T follicular helper cell (primary cell): ENCODE data around the gene KDM7A.
"Not testable (repeated sequence)": the region's sequence is repeated elsewhere in the genome, so short reads cannot be mapped to it uniquely, and the experiment has no call there.

Source experiments
- DNase-seq: peaks from one replicate; pipeline ENCODE4 v3.0.0-alpha.2; 2020; ENCODE audit warnings: low read depth

The KDM7A gene

GRCh38 chr7:140156460-140157080 is 20.2 kb downstream of the KDM7A start:
- no peak for DNase-seq

DNA sequence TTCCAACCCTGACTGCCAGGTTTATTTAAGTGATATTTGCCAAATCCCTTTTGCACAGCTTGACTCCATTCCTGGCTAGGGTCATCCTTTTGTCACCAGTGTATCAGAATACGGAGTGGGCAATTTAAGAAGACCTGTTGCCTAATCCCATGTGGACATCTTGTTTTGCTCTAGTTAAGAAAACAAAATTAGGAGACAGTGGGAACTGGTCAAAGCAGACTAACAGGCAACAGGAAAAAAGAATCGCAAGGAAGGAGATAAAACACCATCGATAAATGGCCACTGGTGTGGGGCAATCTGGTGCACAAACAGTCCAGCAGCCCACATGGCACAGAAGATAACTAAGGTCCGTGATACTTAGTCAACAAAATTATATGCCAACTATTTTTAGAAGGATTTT is 21.4 kb downstream of the KDM7A start:
- DNase-seq = no peak

DNA sequence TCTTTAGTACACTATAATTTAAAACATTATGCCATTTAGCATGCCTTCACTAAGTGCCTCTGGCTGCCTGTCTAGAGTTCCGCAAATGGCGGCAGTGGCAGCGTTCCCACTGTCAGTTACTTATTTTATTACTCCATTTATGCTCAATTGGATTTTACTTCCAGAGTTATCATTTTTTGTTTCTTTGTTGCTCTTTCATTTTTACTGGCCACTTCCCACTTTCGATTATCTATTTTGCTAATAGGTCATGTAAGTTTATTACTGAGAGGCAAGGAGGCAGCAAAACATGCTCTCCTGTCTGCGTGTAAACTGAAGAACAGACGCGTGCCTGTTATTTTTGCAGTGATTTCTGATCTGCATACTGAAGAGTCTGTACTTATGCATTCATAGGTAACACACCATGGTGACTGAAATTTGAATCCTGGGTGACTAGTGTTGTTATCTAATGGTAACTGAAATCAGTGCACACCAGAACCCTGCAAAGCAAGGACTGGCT is 23.1 kb downstream of the KDM7A start:
- DNase-seq = no peak

DNA sequence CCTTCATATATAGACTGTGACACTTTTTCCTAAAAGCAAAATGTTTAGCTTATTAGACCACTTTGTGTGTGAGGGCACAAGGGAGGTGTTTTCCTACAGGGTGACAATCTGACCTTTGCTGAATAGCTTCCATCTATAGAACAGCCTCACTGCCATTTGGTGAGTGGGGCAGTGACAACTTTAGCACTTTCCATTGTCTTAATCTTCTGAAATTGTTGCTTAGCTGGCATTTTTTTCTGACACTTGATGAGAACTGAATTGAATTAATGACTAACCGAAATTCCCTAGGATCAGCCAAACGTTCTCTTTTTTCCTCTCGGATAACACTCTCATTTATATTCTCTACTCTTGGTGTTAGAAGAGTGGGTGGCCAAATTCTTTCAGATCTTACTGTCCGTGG is 30.2 kb downstream of the KDM7A start:
- DNase-seq = no peak

DNA sequence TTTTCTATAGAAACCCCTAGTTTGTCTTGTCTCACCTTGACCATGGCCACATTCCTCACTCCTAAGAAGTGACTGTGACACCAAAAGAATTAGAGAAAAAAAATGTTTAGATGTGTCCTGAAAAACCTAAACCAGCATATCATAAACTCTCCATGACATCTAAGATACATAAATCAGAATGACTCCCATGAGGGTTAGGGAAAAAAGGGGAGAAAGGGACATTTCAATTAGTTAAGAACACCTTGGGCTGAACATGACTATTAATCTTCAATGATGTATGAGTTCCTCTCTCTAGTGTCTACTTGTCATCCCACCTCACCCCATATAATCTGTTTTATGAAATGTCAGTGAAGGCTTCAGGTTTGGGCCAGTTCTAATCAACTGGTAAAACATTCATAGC is 31.1 kb downstream of the KDM7A start:
- no peak for DNase-seq

GRCh38 chr7:140144821-140145220 is 32.0 kb downstream of the KDM7A start:
- DNase-seq = no peak

GRCh38 chr7:140143997-140144396 is 32.8 kb downstream of the KDM7A start:
- no peak for DNase-seq

GRCh38 chr7:140142031-140142430 is 34.8 kb downstream of the KDM7A start:
- DNase-seq = no peak

- DNase-seq = no peak
Observed at GRCh38 chr7:140141256-140141655, 35.5 kb downstream of the KDM7A start.

- DNase-seq = no peak
Observed at GRCh38 chr7:140137078-140137477, 39.7 kb downstream of the KDM7A start.

GRCh38 chr7:140136073-140136472 is 40.7 kb downstream of the KDM7A start:
- no peak for DNase-seq

DNA sequence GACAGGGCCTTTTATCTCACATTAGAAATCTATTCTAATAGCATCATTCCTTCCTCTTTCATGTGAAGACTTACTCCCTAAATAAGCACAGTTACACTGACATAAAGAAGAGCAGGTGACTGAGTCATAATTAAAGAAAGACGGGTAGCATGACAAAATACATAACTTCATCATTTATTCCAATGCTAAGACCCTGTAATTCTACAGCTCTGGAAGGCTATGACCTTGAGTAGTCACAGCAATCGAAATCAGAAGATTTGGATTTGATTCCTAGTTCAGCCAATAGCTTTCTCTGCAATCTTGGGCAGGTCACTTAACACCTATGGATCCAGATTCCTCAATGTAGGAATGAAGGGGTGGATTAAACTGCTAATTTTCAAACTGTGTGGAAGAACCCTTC is 42.7 kb downstream of the KDM7A start:
- DNase-seq = no peak

GRCh38 chr7:140127360-140128127 is 49.2 kb downstream of the KDM7A start:
- DNase-seq = no peak

DNA sequence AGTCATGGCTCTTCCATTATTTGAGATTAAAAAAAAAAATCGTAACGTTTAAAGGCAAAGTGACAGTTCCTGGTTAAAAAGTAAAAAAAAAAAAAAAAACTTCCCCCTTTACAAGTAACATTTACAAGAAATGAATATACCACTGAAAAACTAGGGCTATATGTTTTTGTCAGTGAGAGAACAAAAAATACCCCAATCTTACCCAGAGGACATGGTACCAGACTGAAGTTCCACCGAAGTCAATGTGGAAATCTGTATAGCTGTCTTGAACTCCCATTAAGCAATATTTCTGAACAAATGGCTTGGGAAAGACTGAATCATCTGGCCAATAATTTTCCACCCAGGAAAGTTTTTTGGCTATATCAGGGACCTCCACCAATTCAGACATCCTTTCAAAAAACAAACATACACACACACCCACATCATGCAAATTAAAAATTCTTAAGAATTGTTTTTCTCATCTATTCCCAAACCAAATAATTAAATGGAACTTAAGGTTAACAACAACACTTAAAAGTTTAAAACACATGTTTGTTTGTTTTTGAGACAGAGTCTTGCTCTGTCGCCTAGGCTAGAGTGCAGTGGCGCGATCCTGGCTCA is 50.2 kb downstream of the KDM7A start:
- DNase-seq = no peak

- DNase-seq = no peak
Observed at GRCh38 chr7:140122965-140123364, 53.8 kb downstream of the KDM7A start.

GRCh38 chr7:140121326-140121725 is 55.5 kb downstream of the KDM7A start:
- DNase-seq = no peak

DNA sequence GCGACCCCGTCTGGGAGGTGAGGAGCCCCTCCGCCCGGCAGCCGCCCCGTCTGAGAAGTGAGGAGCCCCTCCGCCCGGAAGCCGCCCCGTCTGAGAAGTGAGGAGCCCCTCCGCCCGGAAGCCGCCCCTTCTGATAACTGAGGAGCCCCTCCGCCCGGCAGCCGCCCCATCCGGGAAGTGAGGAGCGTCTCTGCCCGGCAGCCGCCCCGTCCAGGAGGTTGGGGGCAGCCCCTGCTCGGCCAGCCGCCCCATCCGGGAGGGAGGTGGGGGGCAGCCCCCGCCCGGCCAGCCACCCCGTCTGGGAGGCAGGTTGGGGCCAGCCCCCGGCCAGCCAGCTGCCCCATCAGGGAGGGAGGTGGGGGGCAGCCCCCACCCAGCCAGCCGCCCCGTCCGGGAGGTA is 62.0 kb downstream of the KDM7A start:
- not testable (repeated sequence) for DNase-seq

DNA sequence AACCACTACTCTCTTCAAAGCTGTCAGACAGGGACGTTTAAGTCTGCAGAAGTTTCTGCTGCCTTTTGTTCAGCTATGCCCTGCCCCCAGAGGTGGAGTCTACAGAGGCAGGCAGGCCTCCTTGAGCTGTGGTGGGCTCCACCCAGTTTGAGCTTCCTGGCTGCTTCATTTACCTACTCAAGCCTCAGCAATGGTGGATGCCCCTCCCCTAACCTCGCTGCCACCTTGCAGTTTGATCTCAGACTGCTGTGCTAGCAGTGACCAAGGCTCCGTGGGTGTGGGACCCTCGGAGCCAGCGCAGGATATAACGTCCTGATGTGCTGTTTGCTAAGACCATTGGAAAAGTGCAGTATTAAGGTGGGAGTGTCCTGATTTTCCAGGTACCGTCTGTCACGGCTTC is 68.0 kb downstream of the KDM7A start:
- not testable (repeated sequence) for DNase-seq

GRCh38 chr7:140096459-140096858 is 80.3 kb downstream of the KDM7A start:
- no peak for DNase-seq

DNA sequence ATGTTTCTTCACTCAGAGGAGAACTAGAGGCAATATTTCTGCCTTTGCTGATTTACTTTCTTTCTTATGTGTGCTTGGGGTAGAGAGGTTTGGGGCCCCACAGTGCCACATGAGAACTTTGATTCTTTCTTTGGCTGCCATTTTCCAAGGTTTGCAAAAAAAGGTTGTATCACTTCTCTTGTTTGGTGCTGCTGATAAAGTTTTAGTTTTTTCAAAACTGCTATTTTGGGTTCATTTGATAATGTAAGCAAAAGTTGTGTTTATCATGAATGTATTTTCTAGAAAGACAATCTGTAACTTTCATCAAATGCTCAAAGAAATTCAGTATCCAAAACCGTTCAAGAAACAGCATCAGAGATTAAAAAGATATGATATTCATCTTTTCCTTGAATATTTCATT is 83.4 kb downstream of the KDM7A start:
- no peak for DNase-seq

DNA sequence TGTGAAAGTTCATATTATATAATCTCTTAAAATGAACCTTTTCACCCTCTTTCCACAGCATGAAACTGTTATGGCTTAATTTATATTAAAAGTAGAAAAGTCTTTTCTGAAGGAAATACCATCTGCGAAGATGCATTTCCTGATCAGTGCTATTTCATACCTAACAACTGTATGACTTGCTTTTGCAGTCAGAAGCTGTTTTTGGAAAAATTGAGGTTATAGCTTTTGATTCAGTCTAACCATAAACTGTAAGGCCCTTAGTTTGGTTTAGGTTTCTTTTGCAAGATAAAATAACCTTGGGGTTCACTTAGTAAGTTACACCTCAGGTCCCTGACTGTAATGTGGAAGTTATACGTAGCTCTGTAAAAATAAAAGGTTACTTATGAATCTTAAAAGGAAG is 91.3 kb downstream of the KDM7A start:
- no peak for DNase-seq

- no peak for DNase-seq
Observed at GRCh38 chr7:140084972-140085371, 91.8 kb downstream of the KDM7A start.

- DNase-seq = no peak
Observed at GRCh38 chr7:140084142-140084655, 92.6 kb downstream of the KDM7A start.
